ENCODE measurements around the gene ELL.
"Not testable (repeated sequence)": the region's sequence is repeated elsewhere in the genome, so short reads cannot be mapped to it uniquely, and the experiment has no call there.

Gene ELL

GRCh38 chr19:18408053-18408476, 113.8 kb downstream of the ELL start:
- Histone ChIP-seq H3K9ac (ENCODE audit: low read length) (no peak overlapping the region), H3K27me3 (ENCODE audit: control insufficient read depth, insufficient read depth, low read length) (no peaks in the 10 kb centered on the region), H3K36me3 (ENCODE audit: control insufficient read depth, insufficient read depth, low read length) (no peaks in the 10 kb centered on the region), H3K4me1 (ENCODE audit: control insufficient read depth, insufficient read depth, low read length) (no peaks in the 10 kb centered on the region), H3K4me3 (ENCODE audit: low read length) (no peak overlapping the region), H3K9me3 (ENCODE audit: control insufficient read depth, low read length) (no peaks in the 10 kb centered on the region)

DNA sequence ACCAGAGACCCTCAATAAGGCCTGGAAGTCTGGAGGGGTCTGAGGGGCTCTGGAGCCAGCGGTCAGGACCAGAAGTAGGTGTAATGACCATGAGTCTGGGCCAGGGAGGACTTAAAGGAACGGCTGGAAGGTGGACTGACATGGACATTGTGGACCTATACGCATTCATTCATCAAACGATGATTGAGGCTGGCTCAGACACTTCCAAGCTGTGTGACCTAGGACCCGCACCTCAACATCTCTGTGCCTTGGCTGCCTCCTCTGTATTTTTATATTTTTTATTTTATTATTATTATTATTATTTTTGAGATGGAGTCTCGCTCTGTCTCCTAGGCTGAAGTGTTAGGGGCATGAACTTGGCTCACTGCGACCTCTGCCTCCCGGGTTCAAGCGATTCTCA, 115.1 kb downstream of the ELL start:
- H3K4me1 ChIP-seq (ENCODE audit: control insufficient read depth, insufficient read depth, low read length), result no peaks in the 10 kb centered on the region
- H3K27me3 ChIP-seq (ENCODE audit: control insufficient read depth, insufficient read depth, low read length), result no peaks in the 10 kb centered on the region
- H3K9ac ChIP-seq (ENCODE audit: low read length), result no peak overlapping the region
- no peaks in the 10 kb centered on the region for H3K36me3 ChIP-seq (ENCODE audit: control insufficient read depth, insufficient read depth, low read length)
- H3K9me3 ChIP-seq (ENCODE audit: control insufficient read depth, low read length), result no peaks in the 10 kb centered on the region
- no peak overlapping the region for H3K4me3 ChIP-seq (ENCODE audit: low read length)

DNA sequence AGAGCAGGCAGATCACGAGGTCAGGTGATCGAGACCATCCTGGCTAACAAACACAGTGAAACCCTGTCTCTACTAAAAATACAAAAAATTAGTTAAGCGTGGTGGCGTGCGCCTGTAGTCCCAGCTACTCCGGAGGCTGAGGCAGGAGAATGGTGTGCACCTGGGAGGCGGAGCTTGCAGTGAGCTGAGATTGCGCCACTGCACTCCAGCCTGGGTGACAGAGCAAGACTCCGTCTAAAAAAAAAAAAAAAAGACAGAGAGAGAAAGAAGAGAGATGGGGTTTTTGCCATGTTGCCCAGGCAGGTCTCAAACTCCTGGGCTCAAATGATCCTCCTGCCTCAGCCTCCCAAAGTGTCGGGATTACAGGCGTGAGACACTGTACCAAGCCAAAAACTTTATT, 116.1 kb downstream of the ELL start:
- H3K9ac ChIP-seq (ENCODE audit: low read length); H3K36me3 ChIP-seq (ENCODE audit: control insufficient read depth, insufficient read depth, low read length); H3K4me1 ChIP-seq (ENCODE audit: control insufficient read depth, insufficient read depth, low read length); H3K9me3 ChIP-seq (ENCODE audit: control insufficient read depth, low read length); H3K27me3 ChIP-seq (ENCODE audit: control insufficient read depth, insufficient read depth, low read length); H3K4me3 ChIP-seq (ENCODE audit: low read length): not testable (repeated sequence)

DNA sequence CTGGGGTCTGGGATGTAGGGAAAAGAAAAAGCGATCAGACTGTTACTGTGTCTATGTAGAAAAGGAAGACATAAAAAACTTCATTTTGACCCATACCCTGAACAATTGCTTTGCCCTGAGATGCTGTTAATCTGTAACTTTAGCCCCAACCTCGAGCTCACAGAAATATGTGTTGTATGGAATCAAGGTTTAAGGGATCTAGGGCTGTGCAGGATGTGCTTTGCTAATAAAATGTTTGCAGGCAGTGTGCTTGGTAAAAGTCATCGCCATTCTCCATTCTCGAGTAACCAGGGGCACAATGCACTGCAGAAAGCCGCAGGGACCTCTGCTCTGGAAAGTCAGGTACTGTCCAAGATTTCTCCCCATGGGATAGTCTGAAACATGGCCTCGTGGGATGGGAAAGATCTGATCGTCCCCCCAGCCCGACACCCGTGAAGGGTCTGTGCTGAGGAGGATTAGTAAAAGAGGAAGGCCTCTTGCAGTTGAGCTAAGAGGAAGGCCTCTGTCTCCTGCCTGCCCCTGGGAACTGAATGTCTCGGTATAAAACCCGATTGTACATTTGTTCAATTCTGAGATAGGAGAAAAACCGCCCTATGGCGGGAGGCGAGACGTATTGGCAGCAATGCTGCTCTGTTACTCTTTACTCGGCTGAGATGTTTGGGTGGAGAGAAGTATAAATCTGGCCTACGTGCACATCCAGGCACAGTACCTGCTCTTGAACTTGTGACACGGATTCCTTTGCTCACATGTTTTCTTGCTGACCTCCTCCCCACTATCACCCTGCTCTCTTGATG, 119.2 kb downstream of the ELL start:
- not testable (repeated sequence) for H3K4me3 ChIP-seq (ENCODE audit: low read length); H3K36me3 ChIP-seq (ENCODE audit: control insufficient read depth, insufficient read depth, low read length); H3K9ac ChIP-seq (ENCODE audit: low read length); H3K9me3 ChIP-seq (ENCODE audit: control insufficient read depth, low read length); H3K27me3 ChIP-seq (ENCODE audit: control insufficient read depth, insufficient read depth, low read length); H3K4me1 ChIP-seq (ENCODE audit: control insufficient read depth, insufficient read depth, low read length)

DNA sequence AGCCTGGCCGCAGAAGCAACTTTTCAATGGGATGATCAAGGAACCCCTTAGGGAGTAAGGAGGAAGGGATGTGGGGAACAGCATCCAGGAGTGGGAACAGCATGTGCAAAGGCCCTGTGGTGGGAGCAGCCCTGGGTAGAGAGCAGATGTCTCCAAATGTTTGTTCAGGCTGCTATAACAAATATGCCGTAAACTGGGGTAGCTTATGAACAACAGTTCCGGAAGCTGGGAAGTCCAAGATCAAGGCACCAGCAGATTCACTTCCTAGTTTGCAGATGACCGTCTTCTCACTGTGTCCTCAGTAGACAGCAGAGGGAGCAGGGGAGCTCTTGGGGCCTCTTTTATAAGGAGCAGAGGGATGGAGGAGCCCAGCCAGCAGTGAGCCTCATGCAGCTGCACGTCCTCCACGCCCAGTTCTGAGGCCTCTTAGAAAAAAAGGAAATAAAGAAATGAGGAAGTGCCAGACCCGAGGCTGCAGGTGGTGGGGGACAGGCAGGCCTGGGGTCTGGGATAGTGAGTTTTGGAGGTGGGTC, 120.2 kb downstream of the ELL start:
- H3K4me1 ChIP-seq (ENCODE audit: control insufficient read depth, insufficient read depth, low read length), result peaks cover 9% of the 10 kb centered on the region

GRCh38 chr19:18399008-18399407, 122.9 kb downstream of the ELL start:
- Histone ChIP-seq H3K36me3 (ENCODE audit: control insufficient read depth, insufficient read depth, low read length) (no peaks in the 10 kb centered on the region), H3K9me3 (ENCODE audit: control insufficient read depth, low read length) (no peaks in the 10 kb centered on the region), H3K4me1 (ENCODE audit: control insufficient read depth, insufficient read depth, low read length) (peaks cover 9% of the 10 kb centered on the region), H3K27me3 (ENCODE audit: control insufficient read depth, insufficient read depth, low read length) (peaks cover 8% of the 10 kb centered on the region), H3K9ac (ENCODE audit: low read length) (no peak overlapping the region), H3K4me3 (ENCODE audit: low read length) (no peak overlapping the region)

More for the DNA sequence above, 120.2 kb downstream of the ELL start:
- H3K36me3 ChIP-seq (ENCODE audit: control insufficient read depth, insufficient read depth, low read length), result no peaks in the 10 kb centered on the region
- peaks cover 8% of the 10 kb centered on the region for H3K27me3 ChIP-seq (ENCODE audit: control insufficient read depth, insufficient read depth, low read length)
- no peak overlapping the region for H3K4me3 ChIP-seq (ENCODE audit: low read length)
- H3K9ac ChIP-seq (ENCODE audit: low read length), result peak overlapping the region; percentile 51
- no peaks in the 10 kb centered on the region for H3K9me3 ChIP-seq (ENCODE audit: control insufficient read depth, low read length)

GRCh38 chr19:18397242-18398202, 124.3 kb downstream of the ELL start, which contains the start of gene LRRC25:
TSS of gene LRRC25 (minus strand) at chr19:18397622. CDS start at chr19:18396963, 659 bp downstream.
- Histone ChIP-seq H3K4me1 (ENCODE audit: control insufficient read depth, insufficient read depth, low read length) (peaks cover 16% of the 10 kb centered on the region), H3K36me3 (ENCODE audit: control insufficient read depth, insufficient read depth, low read length) (no peaks in the 10 kb centered on the region), H3K27me3 (ENCODE audit: control insufficient read depth, insufficient read depth, low read length) (peaks cover 8% of the 10 kb centered on the region), H3K9me3 (ENCODE audit: control insufficient read depth, low read length) (no peaks in the 10 kb centered on the region), H3K4me3 (ENCODE audit: low read length) (no peak within 1 kb of the TSS), H3K9ac (ENCODE audit: low read length) (no peak within 1 kb of the TSS)

- Histone ChIP-seq H3K27me3 (ENCODE audit: control insufficient read depth, insufficient read depth, low read length) (peaks cover 8% of the 10 kb centered on the region), H3K4me3 (ENCODE audit: low read length) (no peak overlapping the region), H3K36me3 (ENCODE audit: control insufficient read depth, insufficient read depth, low read length) (no peaks in the 10 kb centered on the region), H3K4me1 (ENCODE audit: control insufficient read depth, insufficient read depth, low read length) (peaks cover 24% of the 10 kb centered on the region), H3K9me3 (ENCODE audit: control insufficient read depth, low read length) (no peaks in the 10 kb centered on the region), H3K9ac (ENCODE audit: low read length) (no peak overlapping the region)
Observed at GRCh38 chr19:18396471-18397241, 125.2 kb downstream of the ELL start.

DNA sequence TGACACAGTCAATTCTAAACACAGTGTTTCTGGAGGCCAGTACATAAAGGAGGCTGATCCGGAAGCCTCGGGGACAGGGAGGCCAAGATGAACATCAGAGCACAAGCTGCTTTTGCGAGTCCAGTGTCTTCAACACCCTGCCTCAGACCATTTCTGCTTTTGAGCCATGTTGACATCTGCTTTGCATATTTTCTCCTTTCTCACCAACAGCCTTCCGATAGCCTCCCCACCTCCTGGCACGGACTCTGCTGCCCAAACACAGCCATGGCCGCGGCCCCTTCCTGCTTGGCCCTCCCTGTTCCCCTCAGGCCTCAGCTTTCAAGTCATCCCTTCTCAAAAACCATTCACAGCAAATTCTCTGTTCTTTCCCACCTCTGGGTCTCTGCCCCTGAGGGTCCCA, 128.0 kb downstream of the ELL start:
- Histone ChIP-seq H3K9ac (ENCODE audit: low read length) (no peak overlapping the region), H3K36me3 (ENCODE audit: control insufficient read depth, insufficient read depth, low read length) (no peaks in the 10 kb centered on the region), H3K4me1 (ENCODE audit: control insufficient read depth, insufficient read depth, low read length) (peaks cover 24% of the 10 kb centered on the region), H3K4me3 (ENCODE audit: low read length) (no peak overlapping the region), H3K27me3 (ENCODE audit: control insufficient read depth, insufficient read depth, low read length) (peaks cover 8% of the 10 kb centered on the region), H3K9me3 (ENCODE audit: control insufficient read depth, low read length) (no peaks in the 10 kb centered on the region)

- no peak overlapping the region for H3K4me3 ChIP-seq (ENCODE audit: low read length)
- H3K9ac ChIP-seq (ENCODE audit: low read length), result no peak overlapping the region
- H3K36me3 ChIP-seq (ENCODE audit: control insufficient read depth, insufficient read depth, low read length), result no peaks in the 10 kb centered on the region
- H3K9me3 ChIP-seq (ENCODE audit: control insufficient read depth, low read length), result no peaks in the 10 kb centered on the region
- H3K4me1 ChIP-seq (ENCODE audit: control insufficient read depth, insufficient read depth, low read length), result peaks cover 25% of the 10 kb centered on the region
- H3K27me3 ChIP-seq (ENCODE audit: control insufficient read depth, insufficient read depth, low read length), result peaks cover 8% of the 10 kb centered on the region
Observed at GRCh38 chr19:18392926-18393325, 128.9 kb downstream of the ELL start.
